Endodermal cell (in vitro differentiated cells): ENCODE results near the gene GRID2IP. TPM values are rescaled to one million over a fixed set of nuclear protein-coding genes. Genes with fewer than 3 reads are reported as not detected.

Experiments used
- DNase-seq: peaks from one replicate; pipeline ENCODE4 v3.0.0-alpha.2; 2017
- H3K27ac ChIP-seq: 2 replicates; pipeline ENCODE4 v1.5.1; 2013; ENCODE audit warnings: mild to moderate bottlenecking, low read depth, low read length, moderate library complexity
- H3K27me3 ChIP-seq: 2 replicates; pipeline ENCODE4 v1.6.1; 2013; ENCODE audit warnings: mild to moderate bottlenecking, low read length, moderate library complexity; ENCODE audit not compliant: insufficient read depth, control insufficient read depth, poor library complexity, severe bottlenecking
- H3K36me3 ChIP-seq: 2 replicates; pipeline ENCODE4 v1.7.0; 2013; ENCODE audit warnings: mild to moderate bottlenecking, low read length, moderate library complexity; ENCODE audit not compliant: control insufficient read depth, insufficient read depth
- H3K4me1 ChIP-seq: one replicate; pipeline ENCODE4 v1.7.0; 2013; ENCODE audit warnings: low read length; ENCODE audit not compliant: control insufficient read depth, insufficient read depth
- H3K4me3 ChIP-seq: 2 replicates; pipeline ENCODE4 v1.5.1; 2013; ENCODE audit warnings: mild to moderate bottlenecking, low read length, moderate library complexity
- H3K9ac ChIP-seq: 2 replicates; pipeline ENCODE4 v1.6.1; 2013; ENCODE audit warnings: mild to moderate bottlenecking, low read length, moderate library complexity; ENCODE audit not compliant: poor library complexity, severe bottlenecking; ENCODE audit errors: extremely low read depth
- H3K9me3 ChIP-seq: 2 replicates; pipeline ENCODE4 v1.6.1; 2013; ENCODE audit warnings: mild to moderate bottlenecking, low read length, moderate library complexity; ENCODE audit not compliant: control insufficient read depth
- H3K27ac Mint-ChIP-seq: 2 replicates; pipeline ENCODE4 v1.8.0; 2020; ENCODE audit warnings: mixed read lengths
- H3K27me3 Mint-ChIP-seq: 2 replicates; pipeline ENCODE4 v1.8.0; 2021; ENCODE audit warnings: mild to moderate bottlenecking, mixed read lengths; ENCODE audit not compliant: insufficient read depth
- H3K36me3 Mint-ChIP-seq: 2 replicates; pipeline ENCODE4 v1.8.0; 2020; ENCODE audit warnings: low read depth, mixed read lengths
- H3K4me1 Mint-ChIP-seq: 2 replicates; pipeline ENCODE4 v1.8.0; 2020; ENCODE audit warnings: mixed read lengths
- H3K4me3 Mint-ChIP-seq: 2 replicates; pipeline ENCODE4 v1.8.0; 2020; ENCODE audit warnings: mild to moderate bottlenecking, moderate library complexity, mixed read lengths
- H3K9me3 Mint-ChIP-seq: 2 replicates; pipeline ENCODE4 v1.8.0; 2020; ENCODE audit warnings: mild to moderate bottlenecking, mixed read lengths
- WGBS, 2 experiments: methylation state at CpG; one replicate each; pipeline versions ENCODE4 v1.1.5 to v1.1.7; 2013; ENCODE audit warnings: missing lambda C conversion rate in 2 of 2, mixed read lengths in 1 of 2; ENCODE audit not compliant: insufficient coverage in 1 of 2, insufficient read length in 1 of 2; 5-methylcytosine and 5-hydroxymethylcytosine counted together
- total RNA-seq, 2 donors: library from RNA; stranded (reverse); fragmentation: NEBNext Ultra II Directional in 1 of 2; extraction: Animal tissue kit (Norgen Biotek cat#: 25700) in 1 of 2; gene quantifications; 2 replicates in 1 of 2; 3 replicates in 1 of 2; pipeline ENCODE4 v1.2.1, GENCODE V29; 2021
- TF ChIP-seq, protein P1 (sequence below): fragments of 200-600 bp; sonication (generic); conservative IDR thresholded peaks from 2 replicates; pipeline ENCODE4 v1.5.0; 2021; ENCODE audit warnings: antibody characterized with exemption, mild to moderate bottlenecking

Gene GRID2IP
- total RNA-seq, 2 donors from 2014 or later = 2.4 to 4.9 TPM

DNA sequence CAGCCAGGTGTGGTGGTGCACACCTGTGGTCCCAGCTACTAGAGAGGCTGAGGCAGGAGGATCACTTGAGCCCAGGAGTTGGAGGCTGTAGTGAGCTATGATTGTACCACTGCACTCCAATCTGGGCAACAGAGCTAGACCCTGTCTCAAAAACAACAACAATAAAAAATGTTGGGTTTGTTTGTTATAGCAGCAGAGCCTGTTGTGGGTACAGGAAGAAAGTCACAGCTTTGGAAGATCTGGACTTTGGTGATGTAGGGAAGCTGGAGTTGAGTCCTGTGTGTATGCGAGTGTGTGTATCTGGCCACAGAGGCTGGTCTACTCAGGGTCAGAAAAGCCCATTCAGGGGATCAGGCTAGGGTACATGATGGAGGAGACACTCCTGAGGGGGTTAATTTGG is 3.9 kb downstream of the GRID2IP start:
- Histone ChIP-seq H3K9me3 (no peaks in the 10 kb centered on the region), H3K36me3 (no peaks in the 10 kb centered on the region), H3K4me1 (no peaks in the 10 kb centered on the region), H3K27me3 (no peaks in the 10 kb centered on the region), H3K9ac (no peak overlapping the region), H3K27ac (no peak overlapping the region), H3K4me3 (no peak overlapping the region)
- no peak for DNase-seq
- TF ChIP-seq, protein P1, sequence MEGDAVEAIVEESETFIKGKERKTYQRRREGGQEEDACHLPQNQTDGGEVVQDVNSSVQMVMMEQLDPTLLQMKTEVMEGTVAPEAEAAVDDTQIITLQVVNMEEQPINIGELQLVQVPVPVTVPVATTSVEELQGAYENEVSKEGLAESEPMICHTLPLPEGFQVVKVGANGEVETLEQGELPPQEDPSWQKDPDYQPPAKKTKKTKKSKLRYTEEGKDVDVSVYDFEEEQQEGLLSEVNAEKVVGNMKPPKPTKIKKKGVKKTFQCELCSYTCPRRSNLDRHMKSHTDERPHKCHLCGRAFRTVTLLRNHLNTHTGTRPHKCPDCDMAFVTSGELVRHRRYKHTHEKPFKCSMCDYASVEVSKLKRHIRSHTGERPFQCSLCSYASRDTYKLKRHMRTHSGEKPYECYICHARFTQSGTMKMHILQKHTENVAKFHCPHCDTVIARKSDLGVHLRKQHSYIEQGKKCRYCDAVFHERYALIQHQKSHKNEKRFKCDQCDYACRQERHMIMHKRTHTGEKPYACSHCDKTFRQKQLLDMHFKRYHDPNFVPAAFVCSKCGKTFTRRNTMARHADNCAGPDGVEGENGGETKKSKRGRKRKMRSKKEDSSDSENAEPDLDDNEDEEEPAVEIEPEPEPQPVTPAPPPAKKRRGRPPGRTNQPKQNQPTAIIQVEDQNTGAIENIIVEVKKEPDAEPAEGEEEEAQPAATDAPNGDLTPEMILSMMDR = no peak
- Mint-ChIP-seq H3K4me3 (no peak overlapping the region), H3K27ac (no peak overlapping the region), H3K9me3 (no peaks in the 10 kb centered on the region), H3K36me3 (no peaks in the 10 kb centered on the region), H3K27me3 (no peaks in the 10 kb centered on the region), H3K4me1 (no peaks in the 10 kb centered on the region)
- WGBS, 2 experiments = 95 to 100% methylated on average over 1 of the region's 1 CpG

DNA sequence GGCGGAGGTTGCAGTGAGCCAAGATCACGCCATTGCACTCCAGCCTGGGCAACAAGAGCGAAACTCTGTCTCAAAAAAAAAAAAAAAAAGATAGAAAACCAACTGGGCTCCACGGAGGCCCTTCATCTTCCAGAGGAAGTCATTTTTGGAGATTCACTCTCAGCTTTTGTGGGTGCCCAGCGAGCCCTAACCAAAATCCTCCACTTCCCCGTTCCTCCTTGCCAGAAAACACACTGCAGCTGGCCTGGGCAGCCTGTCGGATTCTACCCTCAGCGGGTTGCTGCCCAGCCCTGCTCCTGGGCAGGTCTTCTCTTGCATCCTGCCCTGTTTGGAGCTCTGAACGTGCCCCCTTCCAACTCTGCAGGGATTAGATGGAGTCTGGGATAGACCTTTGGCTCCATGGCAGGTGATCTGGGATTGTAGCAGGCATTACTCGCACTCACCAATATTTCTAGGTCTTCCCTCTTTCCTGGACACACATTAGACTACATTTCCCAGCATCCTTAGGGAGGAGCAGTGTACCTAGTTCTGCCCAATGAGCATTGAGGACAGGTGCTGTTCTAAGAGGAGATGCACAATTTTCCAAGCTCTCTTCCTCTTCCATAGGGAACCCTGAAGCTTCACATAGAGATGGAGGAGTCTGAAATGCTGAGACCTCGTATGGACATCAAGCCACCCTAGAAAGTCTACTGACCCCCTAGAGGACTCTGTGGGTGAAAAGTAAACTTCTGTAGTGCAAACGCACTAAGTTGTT is 4.6 kb downstream of the GRID2IP start:
- Histone ChIP-seq H3K4me3 (no peak overlapping the region), H3K27me3 (no peaks in the 10 kb centered on the region), H3K36me3 (no peaks in the 10 kb centered on the region), H3K27ac (no peak overlapping the region), H3K4me1 (no peaks in the 10 kb centered on the region), H3K9ac (no peak overlapping the region), H3K9me3 (no peaks in the 10 kb centered on the region)
- no peak for DNase-seq
- TF ChIP-seq, protein P1 = no peak
- no peak overlapping the region for H3K27ac Mint-ChIP-seq
- no peaks in the 10 kb centered on the region for H3K4me1 Mint-ChIP-seq
- no peak overlapping the region for H3K4me3 Mint-ChIP-seq
- WGBS, 2 experiments = 81 to 90% methylated on average over 4 to 10 of the region's 12 CpGs
- no peaks in the 10 kb centered on the region for H3K36me3 Mint-ChIP-seq
- H3K27me3 Mint-ChIP-seq = no peaks in the 10 kb centered on the region
- H3K9me3 Mint-ChIP-seq = no peaks in the 10 kb centered on the region

DNA sequence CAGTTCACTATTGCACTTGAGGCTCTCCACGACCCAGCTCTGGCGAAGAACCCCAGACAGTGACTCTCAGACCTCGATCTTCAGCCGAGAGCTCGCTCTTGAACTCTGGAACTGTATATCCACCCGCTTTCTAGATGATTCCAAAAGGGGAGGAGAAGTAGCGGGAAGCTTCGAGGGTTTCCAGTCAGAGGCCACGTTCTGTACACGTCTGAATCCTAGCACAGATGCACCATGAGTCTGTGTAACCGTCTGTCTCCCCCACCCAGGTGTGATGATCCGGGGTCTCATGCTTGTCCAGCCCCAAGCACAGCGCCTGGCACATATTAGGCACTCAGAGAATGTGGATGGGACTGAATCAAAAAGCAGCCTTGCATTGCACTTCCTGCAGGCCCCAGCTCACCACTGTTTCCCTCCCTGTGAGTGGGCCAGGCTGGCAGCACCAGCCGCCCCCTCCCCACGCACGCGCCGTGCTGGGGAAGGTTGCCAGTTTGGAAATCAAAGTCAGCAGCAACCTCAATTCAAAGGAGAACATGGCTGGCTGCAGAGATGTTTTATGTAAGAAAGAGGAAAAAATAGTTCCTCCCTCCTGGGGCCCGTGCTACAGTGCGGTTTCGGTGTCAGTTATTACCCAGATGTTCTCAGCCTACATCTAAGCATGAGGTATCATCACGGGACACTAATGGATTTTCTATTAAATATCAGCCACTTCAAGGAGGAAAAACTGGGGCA is 5.7 kb downstream of the GRID2IP start:
- whole genome bisulfite sequencing, 2 experiments = 94 to 95% methylated on average over 12 to 22 of the region's 22 CpGs
- H3K27ac Mint-ChIP-seq = no peak overlapping the region
- TF ChIP-seq, protein P1 = no peak
- Histone ChIP-seq H3K4me1 (no peaks in the 10 kb centered on the region), H3K27ac (no peak overlapping the region), H3K36me3 (no peaks in the 10 kb centered on the region), H3K9me3 (no peaks in the 10 kb centered on the region), H3K4me3 (no peak overlapping the region), H3K9ac (no peak overlapping the region), H3K27me3 (peaks cover 3% of the 10 kb centered on the region)
- peaks cover 2% of the 10 kb centered on the region for H3K27me3 Mint-ChIP-seq
- H3K36me3 Mint-ChIP-seq = no peaks in the 10 kb centered on the region
- no peak overlapping the region for H3K4me3 Mint-ChIP-seq
- H3K4me1 Mint-ChIP-seq = no peaks in the 10 kb centered on the region
- H3K9me3 Mint-ChIP-seq = no peaks in the 10 kb centered on the region
- DNase-seq = no peak
